Fibroblast of pulmonary artery (primary cell): ENCODE measurements around the gene CAMLG.

ENCODE experiments used
- DNase-seq: peaks from one replicate; pipeline ENCODE4 v3.0.0-alpha.2; 2010; ENCODE audit warnings: low read depth
- H3K4me3 ChIP-seq: replicated peaks from 2 replicates; pipeline ENCODE4 v1.5.1; 2011; ENCODE audit warnings: low read depth, mild to moderate bottlenecking, control low read depth, low read length, moderate library complexity
- CTCF ChIP-seq: IDR thresholded peaks from 2 replicates; pipeline ENCODE4 v1.5.1; 2011; ENCODE audit warnings: mild to moderate bottlenecking, control low read depth, low read length, inconsistent platforms; ENCODE audit errors: missing control alignments

The CAMLG gene

GRCh38 chr5:134794082-134794481, 55.7 kb downstream of the CAMLG start:
- TF ChIP-seq CTCF: no peak
- no peak overlapping the region for H3K4me3 ChIP-seq
- DNase-seq: peak; percentile 60

- TF ChIP-seq CTCF: no peak
- no peak overlapping the region for H3K4me3 ChIP-seq
- DNase-seq: no peak
These were observed 56.5 kb downstream of the CAMLG start for GRCh38 chr5:134794819-134795218.

GRCh38 chr5:134798468-134798867, 60.1 kb downstream of the CAMLG start:
- H3K4me3 ChIP-seq: no peak overlapping the region
- no peak for TF ChIP-seq CTCF
- DNase-seq: no peak
